HG03460 (cell line): ENCODE results near the gene CASP4.
"Not testable (repeated sequence)": the region's sequence is repeated elsewhere in the genome, so short reads cannot be mapped to it uniquely, and the experiment has no call there.

Experiments used
- ATAC-seq: cut with Tn5 transposase; IDR thresholded peaks from one replicate; pipeline ENCODE4 v1.9.1; 2021; ENCODE audit not compliant: unreplicated experiment

CASP4 gene

GRCh38 chr11:104968355-104968855 is at the start of gene CASP4:
Gene CASP4, minus strand, starts transcription at chr11:104968574. Its CDS starts 49 bp downstream, at chr11:104968525.
- peak; percentile 92 for ATAC-seq

GRCh38 chr11:105007463-105007862 is 39.1 kb upstream of the CASP4 start:
- ATAC-seq, result no peak

- no peak for ATAC-seq
Measured at GRCh38 chr11:105005451-105005845, 37.1 kb upstream of the CASP4 start.

GRCh38 chr11:105004021-105004420 is 35.6 kb upstream of the CASP4 start:
- no peak for ATAC-seq

GRCh38 chr11:105003151-105003550 is 34.8 kb upstream of the CASP4 start:
- ATAC-seq, result no peak

GRCh38 chr11:105000797-105001196 is 32.4 kb upstream of the CASP4 start:
- ATAC-seq, result peak; percentile 79

GRCh38 chr11:105000167-105000566 is 31.8 kb upstream of the CASP4 start:
- ATAC-seq, result no peak

GRCh38 chr11:104999721-105000120 is 31.3 kb upstream of the CASP4 start:
- ATAC-seq, result no peak

- no peak for ATAC-seq
Measured at GRCh38 chr11:104997288-104997687, 28.9 kb upstream of the CASP4 start.

- ATAC-seq, result no peak
Measured at GRCh38 chr11:104995001-104995408, 26.6 kb upstream of the CASP4 start.

- no peak for ATAC-seq
Measured at GRCh38 chr11:104992781-104993180, 24.4 kb upstream of the CASP4 start.

- no peak for ATAC-seq
Measured at GRCh38 chr11:104991994-104992393, 23.6 kb upstream of the CASP4 start.

- no peak for ATAC-seq
Measured at GRCh38 chr11:104984808-104985207, 16.4 kb upstream of the CASP4 start.

GRCh38 chr11:104979839-104980238 is 11.5 kb upstream of the CASP4 start:
- no peak for ATAC-seq

GRCh38 chr11:104973616-104974015 is 5.2 kb upstream of the CASP4 start:
- no peak for ATAC-seq

GRCh38 chr11:104972924-104973323 is 4.5 kb upstream of the CASP4 start:
- not testable (repeated sequence) for ATAC-seq

- no peak for ATAC-seq
Measured at GRCh38 chr11:104970756-104971155, 2.4 kb upstream of the CASP4 start.

- ATAC-seq, result peak; percentile 5
Measured at GRCh38 chr11:104968856-104969776, 742 bp upstream of the CASP4 start.

GRCh38 chr11:104967534-104968354 is 630 bp downstream of the CASP4 start:
- no peak for ATAC-seq

GRCh38 chr11:104965735-104966134 is 2.6 kb downstream of the CASP4 start:
- ATAC-seq, result no peak

- ATAC-seq, result no peak
Measured at GRCh38 chr11:104964247-104964646, 4.1 kb downstream of the CASP4 start.

- ATAC-seq, result no peak
Measured at GRCh38 chr11:104962852-104963251, 5.5 kb downstream of the CASP4 start.
